ENCODE results near the gene TCHP.
"Not testable (repeated sequence)": the region's sequence is repeated elsewhere in the genome, so short reads cannot be mapped to it uniquely, and the experiment has no call there.

The TCHP gene

GRCh38 chr12:109910969-109911348 is 10.9 kb downstream of the TCHP start:
- DNase-seq = no peak

GRCh38 chr12:109912855-109913321 is 12.8 kb downstream of the TCHP start:
- DNase-seq = no peak

- no peak for DNase-seq
These were observed 14.4 kb downstream of the TCHP start for GRCh38 chr12:109914461-109914860.

- DNase-seq = no peak
These were observed 15.3 kb downstream of the TCHP start for GRCh38 chr12:109915171-109916040.

GRCh38 chr12:109916045-109916444 is 16.0 kb downstream of the TCHP start:
- DNase-seq = no peak

- no peak for DNase-seq
These were observed 19.4 kb downstream of the TCHP start for GRCh38 chr12:109919456-109919855.

GRCh38 chr12:109920261-109920780 is 20.2 kb downstream of the TCHP start:
- DNase-seq = no peak

GRCh38 chr12:109921982-109922381 is 21.9 kb downstream of the TCHP start:
- DNase-seq = no peak

GRCh38 chr12:109923038-109923437 is 23.0 kb downstream of the TCHP start:
- DNase-seq = no peak

GRCh38 chr12:109923481-109924245 is 23.6 kb downstream of the TCHP start:
- DNase-seq = no peak

GRCh38 chr12:109925185-109925840 is 25.2 kb downstream of the TCHP start:
- DNase-seq = no peak

- no peak for DNase-seq
These were observed 25.9 kb downstream of the TCHP start for GRCh38 chr12:109926016-109926415.

GRCh38 chr12:109926488-109927210 is 26.6 kb downstream of the TCHP start:
- no peak for DNase-seq

GRCh38 chr12:109927622-109928021 is 27.5 kb downstream of the TCHP start:
- no peak for DNase-seq

GRCh38 chr12:109928058-109928656 is 28.1 kb downstream of the TCHP start:
- no peak for DNase-seq

- DNase-seq = not testable (repeated sequence)
These were observed 29.3 kb downstream of the TCHP start for GRCh38 chr12:109929326-109929725.

GRCh38 chr12:109930028-109930800 is 30.1 kb downstream of the TCHP start:
- DNase-seq = no peak

- DNase-seq = no peak
These were observed 31.1 kb downstream of the TCHP start for GRCh38 chr12:109931143-109931542.

- no peak for DNase-seq
These were observed 32.9 kb downstream of the TCHP start for GRCh38 chr12:109932878-109933503.

GRCh38 chr12:109934026-109934425 is 34.0 kb downstream of the TCHP start:
- DNase-seq = no peak

GRCh38 chr12:109937371-109937770 is 37.3 kb downstream of the TCHP start:
- no peak for DNase-seq
